ENCODE data around the gene RAVER1. TPM values are rescaled to one million over a fixed set of nuclear protein-coding genes. Genes with fewer than 3 reads are reported as not detected.

RAVER1 gene
- total and polyA plus RNA-seq, 8 donors, result 3.3 to 74.7 (median 12.8) TPM

GRCh38 chr19:10353793-10354391 is 20.6 kb upstream of the RAVER1 start:
- DNase-seq, result peak in 1 of 2 donors; percentile 83
- Histone ChIP-seq H3K27me3 (no peaks in the 10 kb centered on the region), H3K4me3 (no peak overlapping the region), H3K36me3 (peaks cover 39 to 97% (median 96%) of the 10 kb centered on the region in 4 donors), H3K9me3 (no peaks in the 10 kb centered on the region), H3K4me1 (peaks cover 0 to 8% (median 4%) of the 10 kb centered on the region in 4 donors), H3K27ac (peak overlapping the region in 1 of 5 donors; percentile 58)
- intact Hi-C loops (cut with DNase I; ENCODE audit: low total_unique reads), result no loop called here
- TF ChIP-seq, protein P1, sequence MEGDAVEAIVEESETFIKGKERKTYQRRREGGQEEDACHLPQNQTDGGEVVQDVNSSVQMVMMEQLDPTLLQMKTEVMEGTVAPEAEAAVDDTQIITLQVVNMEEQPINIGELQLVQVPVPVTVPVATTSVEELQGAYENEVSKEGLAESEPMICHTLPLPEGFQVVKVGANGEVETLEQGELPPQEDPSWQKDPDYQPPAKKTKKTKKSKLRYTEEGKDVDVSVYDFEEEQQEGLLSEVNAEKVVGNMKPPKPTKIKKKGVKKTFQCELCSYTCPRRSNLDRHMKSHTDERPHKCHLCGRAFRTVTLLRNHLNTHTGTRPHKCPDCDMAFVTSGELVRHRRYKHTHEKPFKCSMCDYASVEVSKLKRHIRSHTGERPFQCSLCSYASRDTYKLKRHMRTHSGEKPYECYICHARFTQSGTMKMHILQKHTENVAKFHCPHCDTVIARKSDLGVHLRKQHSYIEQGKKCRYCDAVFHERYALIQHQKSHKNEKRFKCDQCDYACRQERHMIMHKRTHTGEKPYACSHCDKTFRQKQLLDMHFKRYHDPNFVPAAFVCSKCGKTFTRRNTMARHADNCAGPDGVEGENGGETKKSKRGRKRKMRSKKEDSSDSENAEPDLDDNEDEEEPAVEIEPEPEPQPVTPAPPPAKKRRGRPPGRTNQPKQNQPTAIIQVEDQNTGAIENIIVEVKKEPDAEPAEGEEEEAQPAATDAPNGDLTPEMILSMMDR (IDR thresholded peaks at IDR 0.05), result no peak
- TF ChIP-seq POLR2A (IDR thresholded peaks at IDR 0.05) (no peak), POLR2AphosphoS5 (IDR thresholded peaks at IDR 0.05) (no peak), EP300 (IDR thresholded peaks at IDR 0.05) (no peak)
- 78 to 89% (median 85%) methylated on average over 26 to 32 of the region's 32 CpGs for WGBS, 5 donors

- Histone ChIP-seq H3K4me1 (peaks cover 0 to 8% (median 4%) of the 10 kb centered on the region in 4 donors), H3K9me3 (no peaks in the 10 kb centered on the region), H3K36me3 (peaks cover 35 to 90% (median 88%) of the 10 kb centered on the region in 4 donors), H3K4me3 (no peak overlapping the region), H3K27me3 (no peaks in the 10 kb centered on the region), H3K27ac (peak overlapping the region in 3 of 5 donors; percentile 20 to 58 (median 32))
- intact Hi-C loops (cut with DNase I; ENCODE audit: low total_unique reads), result no loop called here
- TF ChIP-seq POLR2A (IDR thresholded peaks at IDR 0.05), result no peak
- TF ChIP-seq EP300 (IDR thresholded peaks at IDR 0.05), result no peak
- TF ChIP-seq POLR2AphosphoS5 (IDR thresholded peaks at IDR 0.05), result no peak
- WGBS, 5 donors, result 73 to 84% (median 78%) methylated on average over 54 to 63 of the region's 63 CpGs
- DNase-seq, result peak in 1 of 2 donors; percentile 91
Measured at GRCh38 chr19:10352764-10353671, 19.7 kb upstream of the RAVER1 start.

DNA sequence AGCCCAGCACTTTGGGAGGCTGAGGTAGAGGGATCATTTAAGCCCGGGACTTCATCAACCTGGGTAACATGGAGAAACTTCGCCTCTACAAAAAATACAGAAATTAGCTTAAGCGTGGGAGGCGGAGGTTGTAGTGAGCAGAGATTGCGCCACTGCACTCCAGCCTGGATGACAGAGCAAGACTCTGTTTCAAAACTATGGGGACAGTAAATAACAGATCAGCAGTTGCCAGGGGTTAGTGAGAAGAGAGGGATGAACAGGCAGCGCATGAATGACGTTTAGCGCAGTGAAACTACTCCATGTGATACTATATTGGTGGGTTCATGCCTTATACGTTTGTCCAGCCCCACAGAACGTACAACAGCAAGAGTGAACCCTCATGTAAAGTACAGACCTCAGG is 13.2 kb upstream of the RAVER1 start:
- TF ChIP-seq, protein P1 (IDR thresholded peaks at IDR 0.05), result no peak
- no peak for TF ChIP-seq EP300 (IDR thresholded peaks at IDR 0.05)
- TF ChIP-seq POLR2AphosphoS5 (IDR thresholded peaks at IDR 0.05), result no peak
- TF ChIP-seq POLR2A (IDR thresholded peaks at IDR 0.05), result no peak
- no peak for DNase-seq
- H3K4me3 ChIP-seq, result no peak overlapping the region
- H3K9me3 ChIP-seq, result no peaks in the 10 kb centered on the region
- intact Hi-C loops (cut with DNase I; ENCODE audit: low total_unique reads), result no loop called here
- peak overlapping the region in 2 of 5 donors; percentile 64 to 65 for H3K27ac ChIP-seq
- no peaks in the 10 kb centered on the region for H3K27me3 ChIP-seq
- no peaks in the 10 kb centered on the region for H3K4me1 ChIP-seq
- 65 to 86% (median 78%) methylated on average over 10 of the region's 10 CpGs for WGBS, 5 donors
- peaks cover 0 to 26% (median 23%) of the 10 kb centered on the region in 4 donors for H3K36me3 ChIP-seq

GRCh38 chr19:10344780-10345179 is 11.5 kb upstream of the RAVER1 start:
- Histone ChIP-seq H3K4me3 (no peak overlapping the region), H3K4me1 (peaks cover 0 to 2% (median 0%) of the 10 kb centered on the region in 4 donors), H3K36me3 (peaks cover 0 to 8% (median 6%) of the 10 kb centered on the region in 4 donors), H3K9me3 (no peaks in the 10 kb centered on the region), H3K27me3 (no peaks in the 10 kb centered on the region), H3K27ac (no peak overlapping the region)
- no peak for DNase-seq
- intact Hi-C loops (cut with DNase I; ENCODE audit: low total_unique reads), result no loop called here
- no peak for TF ChIP-seq POLR2A (IDR thresholded peaks at IDR 0.05)
- no peak for TF ChIP-seq EP300 (IDR thresholded peaks at IDR 0.05)
- TF ChIP-seq POLR2AphosphoS5 (IDR thresholded peaks at IDR 0.05), result no peak
- TF ChIP-seq, protein P1 (IDR thresholded peaks at IDR 0.05), result no peak
- 82 to 97% (median 92%) methylated on average over 10 of the region's 10 CpGs for WGBS, 5 donors

All from stomach (tissue), 9 donors.